ENCODE measurements around the gene CACNG1. TPM values are rescaled to one million over a fixed set of nuclear protein-coding genes. Genes with fewer than 3 reads are reported as not detected.

CACNG1 gene
- total and polyA plus RNA-seq, 2 donors (not counting 3 experiments of a cell fraction or from before 2014, with no cell fraction given): not detected

DNA sequence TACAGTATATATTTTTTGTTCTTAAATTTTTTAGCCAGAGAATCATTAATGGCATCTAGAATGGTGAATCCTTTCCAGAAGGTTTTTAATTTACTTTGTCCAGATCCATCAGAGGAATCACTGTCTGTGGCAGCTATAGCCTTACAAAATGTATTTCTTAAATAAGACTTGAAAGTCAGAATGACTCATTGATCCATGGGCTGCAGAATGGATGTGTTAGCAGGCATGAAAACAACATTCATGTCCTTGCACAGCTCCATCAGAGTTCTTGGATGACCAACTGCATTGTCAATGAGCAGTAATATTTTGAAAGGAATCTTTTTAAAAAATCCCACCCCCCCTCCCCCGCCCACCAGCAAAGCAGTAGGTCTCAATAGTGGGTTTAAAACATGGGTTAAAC lies 51.4 kb downstream of the CACNG1 start:
- CTCF ChIA-PET: no interaction called here
- no TSS peak for BruUV-seq (replicated peaks)
- no peak overlapping the region for H3K27ac ChIP-seq (ENCODE audit: insufficient read depth, low read depth, low read length)

More for the DNA sequence above, 51.4 kb downstream of the CACNG1 start:
- DNase-seq (ENCODE audit: low read depth, low spot score) (no peak), FAIRE-seq (no peak)
- H3K36me3 ChIP-seq (ENCODE audit: control insufficient read depth in 2 of 2, extremely low read depth in 1 of 2, insufficient read depth in 2 of 2, low read length in 2 of 2): no peaks in the 10 kb centered on the region
- H3K27me3 ChIP-seq (ENCODE audit: control insufficient read depth in 2 of 2, insufficient read depth in 2 of 2, low read length in 2 of 2): no peaks in the 10 kb centered on the region
- H3K4me3 ChIP-seq (replicated peaks in 1 of 3; ENCODE audit: insufficient read depth in 1 of 3, low read depth in 1 of 3, low read length in 3 of 3): no peak overlapping the region
- no peaks in the 10 kb centered on the region for H4K20me1 ChIP-seq (replicated peaks; ENCODE audit: control insufficient read depth, extremely low read depth, insufficient read depth, low read length)
- no peak overlapping the region for H3K4me2 ChIP-seq (ENCODE audit: insufficient read depth, low read length)
- H2AFZ ChIP-seq (ENCODE audit: low read depth, low read length): no peak overlapping the region
- H3K79me2 ChIP-seq (ENCODE audit: control insufficient read depth, insufficient read depth, low read length): peaks cover 6% of the 10 kb centered on the region
- intact Hi-C loops (cut with micrococcal nuclease) (no loop called here), dilution Hi-C loops (cut with MboI; ENCODE audit: extremely low pct_ligation_motif_present, low sequenced_read_pairs) (no loop called here)
- H3K9ac ChIP-seq (replicated peaks; ENCODE audit: extremely low read depth, insufficient read depth, low read length): no peak overlapping the region
- H3K4me1 ChIP-seq (ENCODE audit: control insufficient read depth, extremely low read depth, insufficient read depth, low read length): peaks cover 4% of the 10 kb centered on the region
- POLR2A ChIA-PET: no interaction called here
- no peaks in the 10 kb centered on the region for H3K9me3 ChIP-seq (replicated peaks; ENCODE audit: control insufficient read depth, insufficient read depth, low read length)
- no peak for TF ChIP-seq EZH2 (IDR thresholded peaks at IDR 0.05; ENCODE audit: borderline replicate concordance, low read depth, low read length, severe bottlenecking)
- TF ChIP-seq POLR2AphosphoS5 (IDR thresholded peaks at IDR 0.05; ENCODE audit: insufficient read depth, low read depth, low read length): no peak
- no peak for TF ChIP-seq GATA2 (IDR thresholded peaks at IDR 0.05; ENCODE audit: insufficient read depth, insufficient read length, low read depth, low read length)
- no peak for TF ChIP-seq JUN (IDR thresholded peaks at IDR 0.05; ENCODE audit: borderline replicate concordance, insufficient read depth, insufficient read length, low read depth)
- TF ChIP-seq FOS (IDR thresholded peaks at IDR 0.05; ENCODE audit: borderline replicate concordance, insufficient read depth, low read length): no peak
- TF ChIP-seq, protein P1, sequence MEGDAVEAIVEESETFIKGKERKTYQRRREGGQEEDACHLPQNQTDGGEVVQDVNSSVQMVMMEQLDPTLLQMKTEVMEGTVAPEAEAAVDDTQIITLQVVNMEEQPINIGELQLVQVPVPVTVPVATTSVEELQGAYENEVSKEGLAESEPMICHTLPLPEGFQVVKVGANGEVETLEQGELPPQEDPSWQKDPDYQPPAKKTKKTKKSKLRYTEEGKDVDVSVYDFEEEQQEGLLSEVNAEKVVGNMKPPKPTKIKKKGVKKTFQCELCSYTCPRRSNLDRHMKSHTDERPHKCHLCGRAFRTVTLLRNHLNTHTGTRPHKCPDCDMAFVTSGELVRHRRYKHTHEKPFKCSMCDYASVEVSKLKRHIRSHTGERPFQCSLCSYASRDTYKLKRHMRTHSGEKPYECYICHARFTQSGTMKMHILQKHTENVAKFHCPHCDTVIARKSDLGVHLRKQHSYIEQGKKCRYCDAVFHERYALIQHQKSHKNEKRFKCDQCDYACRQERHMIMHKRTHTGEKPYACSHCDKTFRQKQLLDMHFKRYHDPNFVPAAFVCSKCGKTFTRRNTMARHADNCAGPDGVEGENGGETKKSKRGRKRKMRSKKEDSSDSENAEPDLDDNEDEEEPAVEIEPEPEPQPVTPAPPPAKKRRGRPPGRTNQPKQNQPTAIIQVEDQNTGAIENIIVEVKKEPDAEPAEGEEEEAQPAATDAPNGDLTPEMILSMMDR (IDR thresholded peaks at IDR 0.05; ENCODE audit: extremely low read depth in 1 of 2, insufficient read depth in 1 of 2, low read depth in 1 of 2, low read length in 2 of 2): no peak
- TF ChIP-seq, protein P2, sequence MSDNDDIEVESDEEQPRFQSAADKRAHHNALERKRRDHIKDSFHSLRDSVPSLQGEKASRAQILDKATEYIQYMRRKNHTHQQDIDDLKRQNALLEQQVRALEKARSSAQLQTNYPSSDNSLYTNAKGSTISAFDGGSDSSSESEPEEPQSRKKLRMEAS (IDR thresholded peaks at IDR 0.05; ENCODE audit: insufficient read depth, insufficient read length): no peak
- no peak for TF ChIP-seq POLR2A (IDR thresholded peaks at IDR 0.05; ENCODE audit: low read depth, low read length)
- no peak for TF ChIP-seq MYC (IDR thresholded peaks at IDR 0.05; ENCODE audit: low read depth, low read length)
- H3K9me1 ChIP-seq (replicated peaks; ENCODE audit: control insufficient read depth, extremely low read depth, insufficient read depth, low read length): no peaks in the 10 kb centered on the region

Measured in endothelial cell of umbilical vein (primary cell).